Measurements from ENCODE around the gene OLA1. TPM values are rescaled to one million over a fixed set of nuclear protein-coding genes. Genes with fewer than 3 reads are reported as not detected.

The OLA1 gene
- polyA plus RNA-seq, 2 of the 4 experiments (the other 2 are of a cell fraction) = 127 to 226 TPM

GRCh38 chr2:174051741-174052583, 196.4 kb downstream of the OLA1 start:
- ATAC-seq (peak; percentile 90 to 92), DNase-seq (ENCODE audit: low read depth in 1 of 2, low spot score in 1 of 2) (peak; percentile 73 to 93), FAIRE-seq (peak; percentile 98)
- CTCF ChIA-PET = interaction anchor here (0.7 to 1.9 kb wide), 11 partner anchors 11 to 649 kb away, joined by 3 to 10 read pairs (median 3); no protein-coding TSS in a partner anchor
- peak overlapping the region; percentile 89 for H3K4me2 ChIP-seq
- H3K27ac ChIP-seq = peak overlapping the region; percentile 85 to 93
- WGBS (ENCODE audit: missing lambda C conversion rate) = 10% methylated on average over 13 of the region's 13 CpGs
- H3K4me1 ChIP-seq = peaks cover 38% of the 10 kb centered on the region
- no peaks in the 10 kb centered on the region for H3K9me3 ChIP-seq
- POLR2A ChIA-PET = interaction anchor here (0.7 to 1.9 kb wide), 9 partner anchors 13 to 1056 kb away, joined by 3 to 12 read pairs (median 6); partner anchors contain the start of genes SP3 and SP9
- peak overlapping the region; percentile 46 for H3K4me3 ChIP-seq
- TF ChIP-seq JUN (IDR thresholded peaks at IDR 0.05) (peak; percentile 65 to 93; a peak in 3 of 5 replicates), SMC3 (IDR thresholded peaks at IDR 0.05) (peak; percentile 36; the same call in 1 of the 3 replicates), PBX3 (IDR thresholded peaks at IDR 0.05) (no peak), GATA3 (IDR thresholded peaks at IDR 0.05; ENCODE audit: borderline replicate concordance) (peak; percentile 81), FOSL2 (IDR thresholded peaks at IDR 0.05) (no peak), FOSL2 (CRISPR knock-in tag; IDR thresholded peaks at IDR 0.05) (peak; percentile 77), NPAS2 (CRISPR knock-in tag; IDR thresholded peaks at IDR 0.05; ENCODE audit: borderline replicate concordance) (no peak), MYC (IDR thresholded peaks at IDR 0.05; ENCODE audit: borderline replicate concordance, low read length) (no peak), NR3C1 (IDR thresholded peaks at IDR 0.05) (no peak), RAD21 (conservative IDR thresholded peaks at IDR 0.05 in 1 of 2, IDR thresholded peaks at IDR 0.05 in 1 of 2) (peak; percentile 9 to 47; a peak in 3 of 5 replicates), MAX (IDR thresholded peaks at IDR 0.05) (peak; percentile 56), RARB (CRISPR knock-in tag; IDR thresholded peaks at IDR 0.05) (no peak), POLR2A (IDR thresholded peaks at IDR 0.05; ENCODE audit: low read length) (peak; percentile 26; the same call in 1 of the 2 replicates), FOXS1 (CRISPR knock-in tag; IDR thresholded peaks at IDR 0.05) (no peak), PHF8 (IDR thresholded peaks at IDR 0.05; ENCODE audit: borderline replicate concordance, low read depth) (no peak), CEBPB (IDR thresholded peaks at IDR 0.05) (peak; percentile 38 to 66; a peak in 3 of 4 replicates), EP300 (IDR thresholded peaks at IDR 0.05) (peak; percentile 41 to 77; a peak in 3 of 5 replicates), JUNB (IDR thresholded peaks at IDR 0.05) (peak; percentile 64), ELK1 (IDR thresholded peaks at IDR 0.05; ENCODE audit: low read depth, low read length) (no peak), ATOH8 (CRISPR knock-in tag; IDR thresholded peaks at IDR 0.05; ENCODE audit: low read depth) (no peak)

- Histone ChIP-seq H3K4me1 (peaks cover 38% of the 10 kb centered on the region), H3K4me3 (peak overlapping the region; percentile 6; the same call in 1 of the 3 replicates), H3K4me2 (peak overlapping the region; percentile 89), H3K9me3 (no peaks in the 10 kb centered on the region), H3K27ac (peak overlapping the region; percentile 85 to 93)
- 58% methylated on average over 4 of the region's 4 CpGs for WGBS (ENCODE audit: missing lambda C conversion rate)
- TF ChIP-seq RFX5 (IDR thresholded peaks at IDR 0.05) (no peak), ZFP36 (IDR thresholded peaks at IDR 0.05; ENCODE audit: borderline replicate concordance, partially characterized antibody) (peak; percentile 98)
- FAIRE-seq (no peak), DNase-seq (ENCODE audit: low read depth in 1 of 2, low spot score in 1 of 2) (peak in 1 of 2 experiments; percentile 20), ATAC-seq (no peak)
- ChIA-PET CTCF (interaction anchor here (1.1 to 1.9 kb wide), 9 partner anchors 10 to 648 kb away, joined by 3 to 10 read pairs (median 4); no protein-coding TSS in a partner anchor), POLR2A (interaction anchor here (0.9 to 1.9 kb wide), 6 partner anchors 13 to 1055 kb away, joined by 3 to 12 read pairs (median 6); partner anchors contain the start of gene SP3)
Measured at GRCh38 chr2:174051068-174051467, 197.3 kb downstream of the OLA1 start.

All from A549 (cell line).